GM18502 (cell line): Measurements from ENCODE around the gene LRRC2.
"Not testable (repeated sequence)": the region's sequence is repeated elsewhere in the genome, so short reads cannot be mapped to it uniquely, and the experiment has no call there.

Experiments used
- ATAC-seq: cut with Tn5 transposase; IDR thresholded peaks from one replicate; pipeline ENCODE4 v1.9.1; 2021; ENCODE audit warnings: mild to moderate bottlenecking; ENCODE audit not compliant: unreplicated experiment, poor library complexity

Gene LRRC2

GRCh38 chr3:46501702-46502101, 64.4 kb downstream of the LRRC2 start:
- ATAC-seq = no peak

- ATAC-seq = no peak
Measured at GRCh38 chr3:46500656-46501635, 65.2 kb downstream of the LRRC2 start.

- ATAC-seq = no peak
Measured at GRCh38 chr3:46498916-46499519, 67.1 kb downstream of the LRRC2 start.

- ATAC-seq = no peak
Measured at GRCh38 chr3:46497556-46498265, 68.4 kb downstream of the LRRC2 start, which contains the start of gene RTP3. Gene RTP3 (plus strand): TSS chr3:46497976. CDS start chr3:46498063, 87 bp downstream.

GRCh38 chr3:46496746-46497555, 69.2 kb downstream of the LRRC2 start:
- ATAC-seq = no peak

- no peak for ATAC-seq
Measured at GRCh38 chr3:46495901-46496456, 70.1 kb downstream of the LRRC2 start.

GRCh38 chr3:46494491-46494890, 71.6 kb downstream of the LRRC2 start:
- ATAC-seq = not testable (repeated sequence)

- no peak for ATAC-seq
Measured at GRCh38 chr3:46492890-46493547, 73.1 kb downstream of the LRRC2 start.

GRCh38 chr3:46491089-46492070, 74.7 kb downstream of the LRRC2 start:
- ATAC-seq = no peak

- no peak for ATAC-seq
Measured at GRCh38 chr3:46490338-46491084, 75.6 kb downstream of the LRRC2 start.

GRCh38 chr3:46489875-46490274, 76.2 kb downstream of the LRRC2 start:
- ATAC-seq = no peak

GRCh38 chr3:46489381-46489780, 76.7 kb downstream of the LRRC2 start:
- no peak for ATAC-seq

GRCh38 chr3:46488735-46489361, 77.3 kb downstream of the LRRC2 start:
- peak; percentile 96 for ATAC-seq

- no peak for ATAC-seq
Measured at GRCh38 chr3:46485779-46486175, 80.3 kb downstream of the LRRC2 start.

- no peak for ATAC-seq
Measured at GRCh38 chr3:46484911-46485778, 81.0 kb downstream of the LRRC2 start.

GRCh38 chr3:46484388-46484787, 81.7 kb downstream of the LRRC2 start:
- ATAC-seq = no peak
